HG03439 (cell line): ENCODE measurements around the gene SBNO1.
"Not testable (repeated sequence)": the region's sequence is repeated elsewhere in the genome, so short reads cannot be mapped to it uniquely, and the experiment has no call there.

Source experiments
- ATAC-seq: cut with Tn5 transposase; IDR thresholded peaks from one replicate; pipeline ENCODE4 v1.9.1; 2021; ENCODE audit warnings: mild to moderate bottlenecking, moderate library complexity; ENCODE audit not compliant: unreplicated experiment

The SBNO1 gene

DNA sequence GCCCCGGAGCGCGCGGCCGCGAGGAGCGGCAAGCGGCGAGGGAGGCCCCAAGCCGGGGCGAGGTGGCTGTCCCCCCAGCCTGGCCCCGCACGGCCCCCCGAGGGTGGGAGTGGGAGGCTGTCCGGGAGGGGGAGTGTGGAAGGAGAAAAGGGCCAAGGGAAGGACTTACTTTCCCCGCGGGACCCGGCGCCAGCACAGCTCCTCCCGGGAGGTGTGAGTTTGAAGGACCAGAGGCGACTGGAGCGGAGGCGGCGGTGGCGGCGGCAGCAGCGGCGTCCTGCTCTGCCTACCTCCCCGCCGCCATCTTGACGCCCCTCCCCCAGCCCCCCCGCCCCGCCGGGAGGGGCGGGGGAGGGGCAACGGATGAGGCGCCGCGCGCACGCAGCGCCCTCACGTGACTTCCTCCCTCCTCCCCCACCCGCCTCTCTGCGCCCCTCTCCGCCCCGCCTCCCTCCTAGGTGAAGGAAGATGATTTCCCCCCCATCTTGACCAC is at the start of gene SBNO1:
TSS of gene SBNO1 (minus strand) at position 316 of the 493 bp plus-strand sequence. CDS start 14,406 bp downstream, outside the sequence.
- ATAC-seq = peak; percentile 38

DNA sequence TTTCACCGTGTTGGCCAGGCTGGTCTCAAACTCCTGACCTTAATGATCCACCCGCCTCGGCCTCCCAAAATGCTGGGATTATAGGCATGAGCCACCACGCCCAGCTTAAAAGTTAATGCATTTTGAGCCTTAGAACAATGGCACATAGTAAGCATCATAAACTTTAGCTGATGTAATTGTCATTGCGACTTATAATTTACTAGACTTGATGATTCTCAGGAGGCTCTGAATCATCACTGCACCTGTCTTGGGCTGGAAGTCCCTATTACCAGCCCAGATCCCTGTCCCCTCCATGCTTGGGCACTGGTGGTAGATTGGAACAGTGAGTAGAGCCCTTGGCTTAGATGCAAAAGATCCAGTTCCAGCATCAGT is 45.4 kb upstream of the SBNO1 start:
- ATAC-seq = no peak

DNA sequence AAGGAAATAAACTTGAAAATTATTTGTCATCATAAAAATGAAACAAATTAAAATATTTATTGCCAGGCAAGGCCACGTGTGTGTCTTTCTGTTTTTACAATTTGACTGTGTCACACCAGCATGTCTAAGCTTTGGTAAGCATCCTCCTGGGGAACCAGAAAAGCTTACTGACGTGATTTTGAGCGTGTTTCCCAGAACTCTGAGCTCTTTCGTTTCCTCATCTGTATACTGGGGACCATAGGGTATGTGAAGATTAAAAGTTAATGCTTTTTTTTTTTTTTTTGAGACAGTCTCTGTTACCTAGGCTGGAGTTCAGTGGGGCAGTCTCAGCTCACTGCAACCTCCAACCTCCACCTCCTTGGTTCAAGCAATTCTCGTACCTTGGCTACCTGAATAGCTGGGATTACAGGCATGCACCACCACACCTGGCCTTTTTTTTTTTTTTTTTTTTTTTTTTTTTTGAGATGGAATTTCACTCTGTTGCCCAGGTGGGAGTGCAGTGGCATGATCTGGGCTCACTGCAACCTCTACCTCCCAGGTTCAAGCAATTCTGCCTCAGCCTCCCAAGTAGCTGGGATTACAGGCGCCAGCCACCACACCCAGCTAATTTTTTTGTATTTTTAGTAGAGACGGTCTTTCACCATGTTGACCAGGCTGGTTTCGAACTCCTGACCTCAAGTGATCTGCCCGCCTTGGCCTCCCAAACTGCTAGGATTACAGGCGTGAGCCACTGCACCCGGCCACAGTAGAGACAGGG is 44.8 kb upstream of the SBNO1 start:
- ATAC-seq = not testable (repeated sequence)

DNA sequence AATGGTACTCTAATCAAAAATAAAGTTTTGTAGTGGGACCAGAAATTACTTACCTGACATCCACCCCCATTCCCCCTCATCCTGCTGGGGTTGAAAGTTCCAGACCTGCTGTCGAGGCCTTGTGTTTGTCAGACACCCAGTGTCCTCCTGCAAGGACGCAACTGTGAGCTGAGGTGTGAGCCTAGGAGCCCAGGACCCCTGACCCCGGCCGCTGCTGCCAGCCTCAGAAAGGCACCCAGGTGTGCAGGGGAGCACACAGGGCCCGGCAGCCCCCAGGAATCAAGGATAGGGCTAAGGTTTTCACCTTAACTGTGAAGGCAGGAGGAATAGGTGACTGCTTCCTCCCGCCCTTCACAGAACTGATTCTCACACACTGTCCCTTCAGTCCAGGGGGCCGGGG is 44.0 kb upstream of the SBNO1 start:
- not testable (repeated sequence) for ATAC-seq

DNA sequence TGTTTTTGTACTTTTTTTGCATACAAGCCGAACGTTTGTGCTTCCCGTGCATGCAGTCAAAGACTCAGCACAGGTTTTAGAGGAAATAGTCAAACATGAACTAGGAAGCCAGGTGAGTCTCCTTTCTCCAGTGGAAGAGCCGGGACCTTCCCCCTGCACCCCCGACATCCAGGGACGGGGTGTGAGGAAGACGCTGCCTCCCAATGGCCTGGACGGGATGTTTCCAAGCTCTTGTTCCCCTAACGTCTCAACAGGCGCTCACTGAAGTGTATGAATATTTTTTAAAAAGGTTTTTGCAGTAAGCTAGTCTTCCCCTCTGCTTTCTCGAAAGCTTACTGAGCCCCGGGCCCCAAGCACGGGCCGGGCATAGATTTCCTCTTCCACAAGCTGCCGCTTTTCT is 43.3 kb upstream of the SBNO1 start:
- ATAC-seq = not testable (repeated sequence)

DNA sequence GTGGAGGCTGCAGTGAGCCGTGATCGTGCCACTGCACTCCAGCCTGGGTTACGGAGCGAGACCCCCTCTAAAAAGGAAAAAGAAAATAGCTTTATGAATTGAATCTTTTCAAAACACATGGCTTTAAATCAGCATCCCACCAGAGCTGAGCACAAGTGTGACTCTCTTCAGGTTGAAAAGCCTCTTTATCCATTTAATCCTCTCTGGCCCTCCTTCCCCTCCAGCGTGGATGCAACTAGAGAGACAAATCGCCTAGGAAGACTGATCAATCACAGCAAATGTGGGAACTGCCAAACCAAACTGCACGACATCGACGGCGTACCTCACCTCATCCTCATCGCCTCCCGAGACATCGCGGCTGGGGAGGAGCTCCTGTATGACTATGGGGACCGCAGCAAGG is 42.6 kb upstream of the SBNO1 start:
- ATAC-seq = not testable (repeated sequence)

GRCh38 chr12:123404581-123404980 is 39.9 kb upstream of the SBNO1 start:
- no peak for ATAC-seq

DNA sequence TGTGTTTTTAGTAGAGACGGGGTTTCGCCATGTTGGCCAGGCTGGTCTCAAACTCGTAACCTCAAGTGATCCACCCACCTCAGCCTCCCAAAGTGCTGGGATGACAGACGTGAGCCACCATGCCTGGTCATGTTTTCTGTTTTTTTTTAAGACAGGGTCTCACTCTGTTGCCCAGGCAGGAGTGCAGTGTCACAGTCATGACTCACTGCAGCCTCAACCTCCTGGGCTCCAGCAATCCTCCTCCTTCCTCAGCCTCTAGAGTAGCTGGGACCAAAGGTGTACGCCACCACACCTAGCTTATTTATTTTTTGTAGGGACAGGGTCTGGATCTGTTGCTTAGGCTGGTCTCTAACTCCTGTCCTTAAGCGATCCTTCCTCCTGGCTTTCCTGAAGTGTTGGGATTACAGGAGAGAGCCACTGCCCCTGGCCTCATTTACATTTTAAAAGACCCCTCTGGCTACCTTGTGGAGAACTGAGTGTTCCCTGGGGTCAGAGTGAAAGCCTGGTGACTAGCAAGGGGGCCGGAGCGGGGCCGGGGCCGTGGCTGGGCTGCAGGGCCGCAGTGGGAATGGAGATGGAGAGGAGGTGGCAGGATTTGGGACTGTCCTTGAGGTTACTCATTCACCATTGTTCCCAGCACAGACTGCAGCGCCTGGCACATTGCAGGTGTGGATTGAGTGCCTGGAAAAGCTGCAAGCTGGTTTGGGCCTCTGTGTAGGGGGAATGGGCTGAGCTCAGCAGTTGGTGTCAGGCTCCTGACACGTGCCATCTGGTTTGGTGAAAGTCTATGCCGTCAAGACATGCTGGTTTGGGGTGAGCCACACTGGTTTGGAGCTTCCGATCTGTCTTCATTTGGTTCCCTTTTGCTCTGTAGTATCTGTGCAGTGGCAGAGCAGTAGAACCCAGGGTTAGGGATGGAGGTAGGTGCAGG is 37.4 kb upstream of the SBNO1 start:
- no peak for ATAC-seq

DNA sequence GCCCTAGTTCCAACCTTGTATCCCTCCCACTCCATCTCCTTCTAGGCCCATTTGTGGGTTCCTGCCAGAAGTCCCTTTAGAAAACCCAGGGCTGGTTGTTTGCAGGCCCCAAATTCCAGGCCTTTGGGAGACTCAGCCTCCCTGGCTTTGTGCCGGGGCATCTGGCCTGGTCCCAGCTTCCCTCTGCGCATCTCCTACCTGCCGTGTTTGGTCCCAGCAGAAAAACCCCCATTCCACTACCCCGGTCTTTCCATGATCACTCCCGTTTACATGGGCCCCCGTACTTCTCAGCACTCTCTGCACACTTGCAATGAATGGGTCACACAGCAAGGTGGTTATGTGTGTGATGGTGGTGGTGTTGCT is 34.6 kb upstream of the SBNO1 start:
- ATAC-seq = no peak

DNA sequence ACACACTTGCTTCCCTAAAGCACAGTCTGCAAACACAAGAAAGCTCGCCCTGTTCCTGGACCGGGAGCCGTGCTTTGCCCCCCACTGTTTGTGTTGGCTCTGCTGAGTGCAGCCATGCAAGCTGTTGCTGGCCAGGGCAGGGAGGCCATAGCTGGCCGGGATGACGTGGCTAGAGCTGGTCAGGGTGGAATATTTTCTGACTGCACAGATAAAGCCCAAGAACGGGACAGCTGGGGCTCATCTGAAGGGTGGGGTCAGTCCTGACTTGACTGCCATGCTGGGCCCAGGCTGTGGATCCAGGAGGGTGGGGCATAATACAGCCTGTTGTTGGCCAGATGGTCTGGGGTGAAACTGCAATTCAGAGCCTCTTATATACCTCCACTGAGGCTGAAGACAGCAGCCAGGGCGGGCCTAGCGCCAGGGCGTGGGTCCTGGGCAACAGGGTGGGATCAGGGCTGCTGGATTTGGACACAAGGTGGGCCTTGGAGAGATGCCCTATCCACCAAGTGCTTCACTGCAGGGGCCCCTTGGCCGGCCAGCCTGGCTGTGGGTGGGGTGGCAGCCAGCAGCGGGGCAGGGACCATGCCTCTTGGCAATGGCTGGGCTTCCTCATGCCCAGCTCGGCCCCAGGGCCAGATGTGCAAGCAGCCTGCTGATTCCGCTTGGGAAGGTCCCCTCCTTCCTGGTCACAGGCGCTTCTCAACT is 34.1 kb upstream of the SBNO1 start:
- ATAC-seq = no peak

DNA sequence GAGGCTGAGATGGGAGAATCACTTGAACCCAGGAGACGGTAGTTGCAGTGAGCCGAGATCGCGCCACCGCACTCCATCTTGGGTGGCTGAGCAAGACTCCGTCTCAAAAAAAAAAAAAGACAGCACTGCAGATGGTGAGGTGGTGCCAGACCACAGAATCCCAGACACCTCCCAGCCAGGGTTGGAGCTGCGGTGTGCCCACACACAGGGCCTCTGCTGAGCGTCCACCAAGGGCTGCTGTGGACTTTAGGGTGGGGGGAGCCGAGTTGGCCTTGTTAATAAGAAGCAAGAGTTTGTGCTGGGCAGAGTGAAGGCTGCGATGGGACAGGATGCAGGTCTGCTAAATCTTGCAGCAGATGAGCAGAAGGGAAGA is 33.5 kb upstream of the SBNO1 start:
- no peak for ATAC-seq

- no peak for ATAC-seq
Observed at GRCh38 chr12:123397400-123397799, 32.8 kb upstream of the SBNO1 start.

DNA sequence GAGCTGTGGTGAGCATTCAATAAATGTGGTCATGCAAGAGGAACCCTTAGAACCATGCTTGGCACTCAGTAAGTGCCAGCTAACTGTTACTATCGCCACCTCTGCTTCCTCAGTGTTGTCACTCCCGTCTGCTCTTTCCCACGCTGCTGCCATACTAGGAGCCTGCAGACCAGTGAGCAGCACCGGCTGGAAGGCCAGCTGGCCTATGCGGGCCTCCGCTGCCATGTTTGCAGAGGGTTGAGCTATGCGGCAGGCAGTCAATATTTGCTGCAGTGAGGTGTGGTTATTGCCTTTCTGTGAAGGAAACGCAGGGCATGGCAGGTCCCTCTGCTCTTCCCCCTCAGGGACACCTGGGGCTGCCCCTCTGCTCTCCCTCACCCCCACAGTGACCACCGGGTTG is 32.3 kb upstream of the SBNO1 start:
- ATAC-seq = no peak

DNA sequence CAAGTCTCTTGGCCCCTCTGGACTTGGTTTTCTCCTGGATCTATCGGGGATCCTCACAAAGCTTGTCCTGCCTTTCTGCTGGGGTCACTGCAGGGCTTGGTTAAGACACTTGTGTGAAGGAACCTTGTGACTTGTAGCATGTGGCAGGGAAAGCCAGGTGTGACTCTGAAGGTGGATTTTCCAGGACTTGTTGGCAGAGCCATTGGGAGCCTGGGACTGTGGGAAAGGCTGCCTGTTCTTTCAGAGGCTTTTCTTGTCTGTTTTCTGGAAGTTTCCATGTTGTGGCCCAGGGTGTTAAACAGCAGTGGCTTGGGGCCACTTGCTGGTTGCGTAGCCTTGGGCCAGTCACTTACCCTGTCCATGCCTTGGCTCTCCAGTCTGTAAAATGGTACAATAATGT is 31.9 kb upstream of the SBNO1 start:
- no peak for ATAC-seq

DNA sequence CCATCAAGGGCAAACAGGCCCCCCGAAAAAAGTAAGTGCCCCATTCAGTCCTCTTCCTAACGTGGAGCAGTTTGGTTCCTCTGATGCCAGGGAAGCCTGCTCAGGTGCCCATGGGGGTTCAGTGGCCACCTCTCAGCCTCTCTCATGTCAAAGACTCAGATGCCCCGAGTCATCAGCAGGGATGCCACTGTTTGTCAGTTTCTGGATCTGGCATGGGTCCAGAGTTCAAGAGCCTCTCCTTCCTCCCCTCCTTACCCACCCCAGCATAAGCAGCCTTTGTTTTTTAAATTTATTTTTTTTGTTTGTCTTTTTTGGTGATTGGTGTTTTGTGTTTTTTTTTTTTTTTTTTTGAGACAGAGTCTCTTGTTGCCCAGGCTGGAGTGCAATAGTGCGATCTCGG is 30.6 kb upstream of the SBNO1 start:
- no peak for ATAC-seq

DNA sequence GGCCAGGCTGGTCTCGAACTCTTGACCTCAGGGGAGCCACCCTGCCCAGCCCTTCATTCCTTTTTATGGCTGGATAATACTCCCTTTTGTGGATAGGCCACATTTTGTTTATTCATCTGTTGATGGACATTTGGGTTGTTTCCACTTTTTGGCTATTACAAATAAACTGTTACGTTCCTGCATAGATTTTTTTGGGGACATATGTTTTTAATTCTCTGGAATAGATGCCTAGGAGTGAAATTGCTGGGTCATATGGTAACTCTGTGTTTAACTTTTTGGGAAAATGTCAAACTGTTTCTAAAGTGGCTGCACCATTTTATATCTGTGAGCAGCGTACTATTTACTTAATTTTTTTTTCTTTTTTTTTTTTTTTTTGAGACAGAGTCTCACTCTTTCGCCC is 29.1 kb upstream of the SBNO1 start:
- ATAC-seq = no peak

DNA sequence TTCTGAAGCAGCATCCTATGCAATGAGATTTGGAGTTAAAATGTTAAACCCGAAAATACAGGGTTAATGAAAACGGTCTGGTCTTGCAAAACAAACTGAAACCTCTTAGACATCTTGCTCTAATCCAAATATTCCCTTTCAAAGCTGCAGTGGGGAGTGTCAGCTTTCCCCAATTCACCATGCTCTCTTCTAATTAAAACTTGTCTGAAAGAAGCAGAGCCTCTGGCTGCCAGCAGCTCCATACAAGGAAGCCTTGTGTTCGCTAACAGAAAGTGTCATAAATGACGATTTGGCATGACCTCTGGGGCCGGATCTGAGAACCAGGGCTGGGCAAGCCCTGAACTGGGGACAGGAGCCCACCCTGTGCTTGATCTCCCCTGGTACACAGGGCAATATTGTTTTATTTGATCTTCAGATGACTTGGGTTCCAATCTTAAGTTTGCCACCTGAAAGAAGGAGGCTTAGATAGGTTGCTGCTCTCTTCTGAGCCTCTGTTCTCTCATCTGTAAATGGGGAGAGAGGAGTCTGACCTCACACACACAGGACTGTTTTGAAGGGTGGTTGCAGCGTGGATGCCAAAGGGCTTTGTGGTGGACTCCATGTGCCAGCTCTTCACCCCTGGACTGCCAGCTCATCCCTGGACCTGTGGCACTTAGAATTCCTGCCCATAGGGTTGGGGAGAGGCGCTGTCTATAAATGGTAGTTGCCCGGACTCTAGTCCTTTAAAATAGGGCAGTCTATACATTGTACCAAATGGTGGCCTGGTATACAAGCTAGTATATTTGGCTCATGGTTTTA is 27.1 kb upstream of the SBNO1 start:
- no peak for ATAC-seq

- no peak for ATAC-seq
Observed at GRCh38 chr12:123390498-123391426, 26.1 kb upstream of the SBNO1 start.

GRCh38 chr12:123389560-123390351 is 25.1 kb upstream of the SBNO1 start:
- ATAC-seq = peak; percentile 10
